ENCODE data around the gene SLC18A3. TPM values are rescaled to one million over a fixed set of nuclear protein-coding genes. Genes with fewer than 3 reads are reported as not detected.

The SLC18A3 gene
- total RNA-seq, 4 donors from 2014 or later, result not detected

DNA sequence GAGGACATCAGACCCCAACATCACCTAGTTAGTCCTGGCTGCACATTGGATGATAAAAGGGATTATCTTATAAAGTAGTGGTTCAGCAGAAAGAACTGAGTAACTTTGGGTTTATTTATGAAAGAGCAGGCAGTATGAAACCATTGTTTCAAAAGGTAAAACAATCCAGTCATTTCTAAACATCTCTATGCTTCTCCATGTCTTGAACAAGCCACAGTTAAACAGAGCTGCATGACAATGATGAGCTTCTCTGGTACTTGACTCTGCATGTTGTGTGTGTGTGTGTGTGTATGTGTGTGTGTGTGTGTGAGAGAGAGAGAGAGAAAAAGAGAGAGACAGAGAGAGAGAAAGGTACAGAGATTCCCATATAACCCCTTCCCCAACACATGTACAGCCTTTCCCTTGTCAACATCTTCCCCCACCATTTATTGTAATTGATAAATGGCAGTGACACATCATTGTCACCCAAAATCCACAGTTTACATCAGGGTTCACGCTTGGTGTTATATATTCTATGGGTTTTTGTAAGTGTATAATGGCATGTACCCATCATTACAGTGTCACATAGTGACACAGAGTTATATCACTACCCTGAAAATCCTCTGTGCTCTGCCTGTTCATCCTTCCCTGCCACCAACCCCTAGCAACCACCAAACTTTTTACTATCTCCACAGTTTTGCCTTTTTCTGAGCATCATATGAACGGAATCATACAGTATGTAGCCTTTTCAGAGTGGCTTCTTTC, 32.8 kb upstream of the SLC18A3 start:
- DNase-seq (ENCODE audit: low spot score in 2 of 2), result no peak
- H3K27ac ChIP-seq, result no peak overlapping the region
- no peaks in the 10 kb centered on the region for H3K9me3 ChIP-seq
- no peaks in the 10 kb centered on the region for H3K4me1 ChIP-seq
- no peaks in the 10 kb centered on the region for H3K27me3 ChIP-seq
- no peak overlapping the region for H3K4me3 ChIP-seq
- 76% methylated on average over 2 of the region's 2 CpGs for WGBS
- H3K36me3 ChIP-seq, result no peaks in the 10 kb centered on the region
- TF ChIP-seq CTCF (IDR thresholded peaks at IDR 0.05) (no peak), POLR2AphosphoS5 (IDR thresholded peaks at IDR 0.05) (no peak), EP300 (IDR thresholded peaks at IDR 0.05) (no peak), POLR2A (IDR thresholded peaks at IDR 0.05) (no peak)

DNA sequence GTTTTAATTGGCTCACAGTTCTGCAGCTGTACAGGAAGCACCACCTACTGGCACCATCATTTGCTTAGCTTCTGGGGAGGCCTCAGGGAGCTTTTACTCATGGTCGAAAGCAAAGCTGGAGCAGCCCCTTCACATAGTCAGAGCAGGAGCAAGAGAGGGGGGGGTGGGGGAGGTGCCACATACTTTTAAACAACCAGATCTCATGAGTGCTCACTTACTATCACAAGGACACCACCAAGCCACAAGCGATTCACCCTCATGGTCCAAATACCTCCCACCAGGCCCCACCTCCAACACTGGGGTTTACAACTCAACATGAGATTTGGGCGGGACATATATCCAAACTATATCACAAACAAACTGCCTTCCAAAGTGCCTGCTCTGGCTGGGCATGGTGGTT, 31.7 kb upstream of the SLC18A3 start:
- WGBS, result 83% methylated on average over 3 of the region's 3 CpGs
- H3K27me3 ChIP-seq, result no peaks in the 10 kb centered on the region
- no peak for DNase-seq (ENCODE audit: low spot score in 2 of 2)
- no peak for TF ChIP-seq POLR2AphosphoS5 (IDR thresholded peaks at IDR 0.05)
- no peak for TF ChIP-seq EP300 (IDR thresholded peaks at IDR 0.05)
- no peak for TF ChIP-seq POLR2A (IDR thresholded peaks at IDR 0.05)
- TF ChIP-seq CTCF (IDR thresholded peaks at IDR 0.05), result no peak
- no peak overlapping the region for H3K4me3 ChIP-seq
- no peaks in the 10 kb centered on the region for H3K4me1 ChIP-seq
- no peaks in the 10 kb centered on the region for H3K36me3 ChIP-seq
- H3K27ac ChIP-seq, result no peak overlapping the region
- no peaks in the 10 kb centered on the region for H3K9me3 ChIP-seq

- WGBS, result 27% methylated on average over 2 of the region's 2 CpGs
- no peak for DNase-seq (ENCODE audit: low spot score in 2 of 2)
Observed at GRCh38 chr10:49579621-49580020, 30.5 kb upstream of the SLC18A3 start.

GRCh38 chr10:49585387-49585786, 24.7 kb upstream of the SLC18A3 start:
- H3K27ac ChIP-seq, result no peak overlapping the region
- DNase-seq (ENCODE audit: low spot score in 2 of 2), result no peak
- H3K4me3 ChIP-seq, result no peak overlapping the region
- H3K9me3 ChIP-seq, result no peaks in the 10 kb centered on the region
- H3K27me3 ChIP-seq, result no peaks in the 10 kb centered on the region
- H3K36me3 ChIP-seq, result no peaks in the 10 kb centered on the region
- no peak for TF ChIP-seq POLR2A (IDR thresholded peaks at IDR 0.05)
- TF ChIP-seq POLR2AphosphoS5 (IDR thresholded peaks at IDR 0.05), result no peak
- no peak for TF ChIP-seq CTCF (IDR thresholded peaks at IDR 0.05)
- H3K4me1 ChIP-seq, result no peaks in the 10 kb centered on the region

More at GRCh38 chr10:49579621-49580020, 30.5 kb upstream of the SLC18A3 start:
- Histone ChIP-seq H3K4me3 (no peak overlapping the region), H3K36me3 (no peaks in the 10 kb centered on the region), H3K4me1 (no peaks in the 10 kb centered on the region), H3K27ac (no peak overlapping the region), H3K27me3 (no peaks in the 10 kb centered on the region), H3K9me3 (no peaks in the 10 kb centered on the region)
- no peak for TF ChIP-seq CTCF (IDR thresholded peaks at IDR 0.05)
- no peak for TF ChIP-seq POLR2A (IDR thresholded peaks at IDR 0.05)

- no peaks in the 10 kb centered on the region for H3K36me3 ChIP-seq
- WGBS, result 64% methylated on average over 4 of the region's 4 CpGs
- TF ChIP-seq POLR2A (IDR thresholded peaks at IDR 0.05), result no peak
- no peak for TF ChIP-seq POLR2AphosphoS5 (IDR thresholded peaks at IDR 0.05)
- TF ChIP-seq EP300 (IDR thresholded peaks at IDR 0.05), result no peak
- no peak for TF ChIP-seq CTCF (IDR thresholded peaks at IDR 0.05)
- no peaks in the 10 kb centered on the region for H3K9me3 ChIP-seq
- no peak for DNase-seq (ENCODE audit: low spot score in 2 of 2)
- H3K4me3 ChIP-seq, result no peak overlapping the region
- H3K4me1 ChIP-seq, result no peaks in the 10 kb centered on the region
- H3K27ac ChIP-seq, result no peak overlapping the region
- peaks cover 6% of the 10 kb centered on the region for H3K27me3 ChIP-seq
Observed at GRCh38 chr10:49587981-49588380, 22.1 kb upstream of the SLC18A3 start.

Data from suprapubic skin (tissue), 4 donors.